Astrocyte (in vitro differentiated cells and primary cell): Measurements from ENCODE around the gene RALY. TPM values are rescaled to one million over a fixed set of nuclear protein-coding genes. Genes with fewer than 3 reads are reported as not detected.

Source experiments
- DNase-seq: peaks from one replicate; pipeline ENCODE4 v3.0.0-alpha.2; 2010; ENCODE audit warnings: low read depth
- FAIRE-seq: peaks from 2 replicates; lab custom pipeline; 2011; peaks lifted over from hg19 to GRCh38; lab: Jason Lieb, UNC
- H2AFZ ChIP-seq: 2 replicates; pipeline ENCODE4 v1.6.0; 2012; ENCODE audit warnings: low read depth, low read length, inconsistent platforms
- H3K27ac ChIP-seq: 2 replicates; pipeline ENCODE4 v1.5.1; 2011; ENCODE audit warnings: low read depth, low read length, inconsistent platforms
- H3K27me3 ChIP-seq: 2 replicates; pipeline ENCODE4 v1.6.0; 2011; ENCODE audit warnings: low read length, inconsistent platforms; ENCODE audit not compliant: insufficient read depth
- H3K36me3 ChIP-seq: 2 replicates; pipeline ENCODE4 v1.5.1; 2011; ENCODE audit warnings: low read length, inconsistent platforms; ENCODE audit not compliant: insufficient read depth
- H3K4me1 ChIP-seq: 2 replicates; pipeline ENCODE4 v1.5.1; 2011; ENCODE audit warnings: low read length, inconsistent platforms; ENCODE audit not compliant: insufficient read depth
- H3K4me2 ChIP-seq: 2 replicates; pipeline ENCODE4 v1.6.0; 2012; ENCODE audit warnings: low read length, inconsistent platforms
- H3K4me3 ChIP-seq: 2 replicates; pipeline ENCODE4 v1.5.1; 2011; ENCODE audit warnings: low read depth, mild to moderate bottlenecking, low read length, inconsistent platforms; ENCODE audit not compliant: insufficient read depth
- H3K79me2 ChIP-seq: 2 replicates; pipeline ENCODE4 v1.6.0; 2012; ENCODE audit warnings: mild to moderate bottlenecking, low read length, inconsistent platforms; ENCODE audit not compliant: insufficient read depth
- H3K9ac ChIP-seq: 2 replicates; pipeline ENCODE4 v1.6.0; 2012; ENCODE audit warnings: mild to moderate bottlenecking, low read length, inconsistent platforms
- H3K9me3 ChIP-seq: 2 replicates; pipeline ENCODE4 v1.5.1; 2012; ENCODE audit warnings: low read depth, mild to moderate bottlenecking, low read length, inconsistent platforms; ENCODE audit not compliant: insufficient read depth
- H4K20me1 ChIP-seq: 2 replicates; pipeline ENCODE4 v1.6.0; 2012; ENCODE audit warnings: low read length, inconsistent platforms; ENCODE audit not compliant: insufficient read depth
- H3K27ac Mint-ChIP-seq: one replicate; pipeline ENCODE4 v1.8.0; 2021; ENCODE audit warnings: mild to moderate bottlenecking, mixed read lengths; ENCODE audit not compliant: unreplicated experiment
- H3K27me3 Mint-ChIP-seq: one replicate; pipeline ENCODE4 v1.8.0; 2021; ENCODE audit warnings: low read depth, mixed read lengths; ENCODE audit not compliant: unreplicated experiment
- H3K36me3 Mint-ChIP-seq: one replicate; pipeline ENCODE4 v1.8.0; 2021; ENCODE audit warnings: low read depth, mixed read lengths; ENCODE audit not compliant: unreplicated experiment
- H3K4me1 Mint-ChIP-seq: one replicate; pipeline ENCODE4 v1.8.0; 2021; ENCODE audit warnings: low read depth, mixed read lengths; ENCODE audit not compliant: unreplicated experiment
- H3K4me3 Mint-ChIP-seq: one replicate; pipeline ENCODE4 v1.8.0; 2021; ENCODE audit warnings: mild to moderate bottlenecking, moderate library complexity, mixed read lengths; ENCODE audit not compliant: unreplicated experiment
- H3K9me3 Mint-ChIP-seq: one replicate; pipeline ENCODE4 v1.8.0; 2021; ENCODE audit warnings: mild to moderate bottlenecking, mixed read lengths; ENCODE audit not compliant: unreplicated experiment
- CTCF ChIP-seq: IDR thresholded peaks from 2 replicates; pipeline ENCODE4 v1.5.1; 2011; ENCODE audit warnings: low read depth, mild to moderate bottlenecking, inconsistent platforms, low read length, moderate library complexity; ENCODE audit not compliant: insufficient read depth
- EZH2 ChIP-seq: IDR thresholded peaks from 2 replicates; pipeline ENCODE4 v1.6.1; 2012; ENCODE audit warnings: mild to moderate bottlenecking, low read length, inconsistent platforms; ENCODE audit not compliant: insufficient read depth
- total RNA-seq: library from RNA; stranded (reverse); gene quantifications from 2 replicates; pipeline ENCODE4 v1.2.1, GENCODE V29; 2021

RALY gene
- total RNA-seq, 1 donor from 2014 or later, result 105 TPM

- H3K4me3 Mint-ChIP-seq, result no peak overlapping the region
- peaks cover 15% of the 10 kb centered on the region for H3K4me1 Mint-ChIP-seq
- no peak for DNase-seq
- H3K27ac ChIP-seq, result no peak overlapping the region
- peaks cover 5% of the 10 kb centered on the region for H3K36me3 Mint-ChIP-seq
- H3K36me3 ChIP-seq, result no peaks in the 10 kb centered on the region
- H4K20me1 ChIP-seq, result peaks cover 99% of the 10 kb centered on the region
- no peak overlapping the region for H3K4me2 ChIP-seq
- H3K4me3 ChIP-seq, result no peak overlapping the region
- no peaks in the 10 kb centered on the region for H3K27me3 Mint-ChIP-seq
- H2AFZ ChIP-seq, result no peak overlapping the region
- no peaks in the 10 kb centered on the region for H3K27me3 ChIP-seq
- no peak for TF ChIP-seq CTCF
- H3K79me2 ChIP-seq, result peaks cover 93% of the 10 kb centered on the region
- H3K9ac ChIP-seq, result no peak overlapping the region
- H3K9me3 ChIP-seq, result no peaks in the 10 kb centered on the region
- no peaks in the 10 kb centered on the region for H3K4me1 ChIP-seq
- FAIRE-seq, result no peak
- no peak overlapping the region for H3K27ac Mint-ChIP-seq
- no peaks in the 10 kb centered on the region for H3K9me3 Mint-ChIP-seq
Observed at GRCh38 chr20:34042262-34042661, 48.6 kb downstream of the RALY start.

- no peaks in the 10 kb centered on the region for H3K27me3 Mint-ChIP-seq
- peaks cover 93% of the 10 kb centered on the region for H3K79me2 ChIP-seq
- H3K4me2 ChIP-seq, result no peak overlapping the region
- TF ChIP-seq CTCF (no peak), EZH2 (no peak)
- no peaks in the 10 kb centered on the region for H3K36me3 ChIP-seq
- FAIRE-seq (no peak), DNase-seq (no peak)
- H3K4me3 ChIP-seq, result no peak overlapping the region
- H3K27ac Mint-ChIP-seq, result no peak overlapping the region
- H3K9me3 ChIP-seq, result no peaks in the 10 kb centered on the region
- H3K4me3 Mint-ChIP-seq, result no peak overlapping the region
- peaks cover 10% of the 10 kb centered on the region for H3K4me1 Mint-ChIP-seq
- H3K27me3 ChIP-seq, result no peaks in the 10 kb centered on the region
- peaks cover 5% of the 10 kb centered on the region for H3K36me3 Mint-ChIP-seq
- no peak overlapping the region for H3K9ac ChIP-seq
- no peaks in the 10 kb centered on the region for H3K4me1 ChIP-seq
- H3K9me3 Mint-ChIP-seq, result no peaks in the 10 kb centered on the region
- peaks cover 99% of the 10 kb centered on the region for H4K20me1 ChIP-seq
- no peak overlapping the region for H3K27ac ChIP-seq
- no peak overlapping the region for H2AFZ ChIP-seq
Observed at GRCh38 chr20:34043025-34043424, 49.3 kb downstream of the RALY start.

DNA sequence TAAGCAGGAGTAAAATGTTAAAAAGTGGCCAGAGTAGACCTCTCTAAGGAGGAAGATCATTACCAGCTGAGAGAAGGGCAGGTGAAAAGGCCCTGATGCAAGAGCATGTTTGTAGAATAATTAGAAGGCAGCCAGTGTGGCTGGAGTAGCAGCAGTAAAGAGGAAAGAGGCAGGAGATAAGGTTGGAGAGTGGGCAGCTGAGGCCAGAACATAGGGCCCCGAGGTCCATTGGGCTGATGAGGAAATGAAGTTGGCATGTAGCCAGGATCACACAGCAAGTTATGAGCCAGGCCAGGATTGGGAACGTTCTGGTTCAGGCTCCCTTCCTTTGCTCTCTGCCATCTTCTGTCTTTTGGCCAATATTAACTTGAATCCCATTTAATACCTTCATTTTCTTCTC is 51.6 kb downstream of the RALY start:
- Histone ChIP-seq H3K36me3 (no peaks in the 10 kb centered on the region), H4K20me1 (peaks cover 97% of the 10 kb centered on the region), H3K4me1 (no peaks in the 10 kb centered on the region), H3K79me2 (peaks cover 93% of the 10 kb centered on the region), H3K27me3 (no peaks in the 10 kb centered on the region), H3K27ac (no peak overlapping the region), H3K9me3 (no peaks in the 10 kb centered on the region), H3K4me3 (no peak overlapping the region), H3K4me2 (no peak overlapping the region), H3K9ac (no peak overlapping the region), H2AFZ (no peak overlapping the region)
- no peak for FAIRE-seq
- Mint-ChIP-seq H3K4me3 (no peak overlapping the region), H3K9me3 (no peaks in the 10 kb centered on the region), H3K27ac (no peak overlapping the region), H3K27me3 (no peaks in the 10 kb centered on the region), H3K36me3 (peaks cover 5% of the 10 kb centered on the region), H3K4me1 (peaks cover 10% of the 10 kb centered on the region)
- DNase-seq, result no peak
- TF ChIP-seq CTCF, result no peak
- no peak for TF ChIP-seq EZH2
